Stomach (tissue), 4 donors: ENCODE measurements around the gene CLIC5.

Experiments
- EP300 ChIP-seq: sonication (generic); formaldehyde crosslinking; IDR thresholded peaks from one replicate; pipeline ENCODE4 v1.6.1; 2017; ENCODE audit warnings: antibody characterized with exemption
- POLR2A ChIP-seq, 4 donors: fragments of 450-650 bp; IDR thresholded peaks; one replicate each; pipeline ENCODE4 v1.6.1; 2016; ENCODE audit warnings: antibody characterized with exemption in 4 of 4, control low read depth in 2 of 4, mild to moderate bottlenecking in 1 of 4, moderate library complexity in 1 of 4
- POLR2AphosphoS5 ChIP-seq, 3 donors: sonication (generic); formaldehyde crosslinking; IDR thresholded peaks; one replicate each; pipeline ENCODE4 v1.6.1; 2016; ENCODE audit warnings: antibody characterized with exemption in 3 of 3
- TF ChIP-seq, protein P1 (sequence below), 7 experiments: fragments of 450-650 bp in 4 of 7; fragments of 200-600 bp in 3 of 7; sonication (generic) in 3 of 7; IDR thresholded peaks; one replicate each; pipeline ENCODE4 v1.5.1; 2016 to 2019; ENCODE audit warnings: antibody characterized with exemption in 7 of 7, control low read depth in 2 of 7, mild to moderate bottlenecking in 1 of 7

GRCh38 chr6:46026307-46026706, 10.6 kb upstream of the CLIC5 start:
- TF ChIP-seq, protein P1, sequence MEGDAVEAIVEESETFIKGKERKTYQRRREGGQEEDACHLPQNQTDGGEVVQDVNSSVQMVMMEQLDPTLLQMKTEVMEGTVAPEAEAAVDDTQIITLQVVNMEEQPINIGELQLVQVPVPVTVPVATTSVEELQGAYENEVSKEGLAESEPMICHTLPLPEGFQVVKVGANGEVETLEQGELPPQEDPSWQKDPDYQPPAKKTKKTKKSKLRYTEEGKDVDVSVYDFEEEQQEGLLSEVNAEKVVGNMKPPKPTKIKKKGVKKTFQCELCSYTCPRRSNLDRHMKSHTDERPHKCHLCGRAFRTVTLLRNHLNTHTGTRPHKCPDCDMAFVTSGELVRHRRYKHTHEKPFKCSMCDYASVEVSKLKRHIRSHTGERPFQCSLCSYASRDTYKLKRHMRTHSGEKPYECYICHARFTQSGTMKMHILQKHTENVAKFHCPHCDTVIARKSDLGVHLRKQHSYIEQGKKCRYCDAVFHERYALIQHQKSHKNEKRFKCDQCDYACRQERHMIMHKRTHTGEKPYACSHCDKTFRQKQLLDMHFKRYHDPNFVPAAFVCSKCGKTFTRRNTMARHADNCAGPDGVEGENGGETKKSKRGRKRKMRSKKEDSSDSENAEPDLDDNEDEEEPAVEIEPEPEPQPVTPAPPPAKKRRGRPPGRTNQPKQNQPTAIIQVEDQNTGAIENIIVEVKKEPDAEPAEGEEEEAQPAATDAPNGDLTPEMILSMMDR (IDR thresholded peaks at IDR 0.05): no peak
- TF ChIP-seq EP300 (no peak), POLR2A (IDR thresholded peaks at IDR 0.05) (no peak), POLR2AphosphoS5 (IDR thresholded peaks at IDR 0.05) (no peak)
